ENCODE results near the gene TARBP1.
"Not testable (repeated sequence)": the region's sequence is repeated elsewhere in the genome, so short reads cannot be mapped to it uniquely, and the experiment has no call there.

The TARBP1 gene

DNA sequence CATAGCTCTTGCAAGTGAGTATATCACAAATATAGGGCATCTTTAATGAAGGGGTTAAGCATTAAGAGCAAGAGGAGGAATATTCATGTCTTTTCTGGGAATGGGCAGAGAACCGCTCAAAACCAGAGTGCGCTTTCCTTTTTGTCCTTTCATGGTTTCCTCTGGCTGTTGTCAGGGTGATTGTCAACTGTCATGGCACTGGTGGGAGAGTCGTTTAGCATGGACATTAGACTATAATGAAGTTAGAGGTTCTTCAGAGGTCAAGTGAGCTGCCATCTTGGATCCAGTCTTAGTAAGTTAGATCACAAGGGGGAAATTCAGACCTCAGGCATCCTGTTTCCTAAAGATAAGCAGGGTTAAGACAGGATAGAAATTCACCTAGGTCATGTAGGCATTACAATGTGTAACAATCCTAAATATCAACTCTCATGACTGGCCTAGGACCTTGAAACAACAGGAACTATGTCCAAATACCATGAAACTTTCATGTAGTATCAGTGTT is 117.8 kb downstream of the TARBP1 start:
- TF ChIP-seq JUND (IDR thresholded peaks at IDR 0.05; ENCODE audit: low read depth), result no peak
- no peak for DNase-seq (ENCODE audit: low read depth in 1 of 2, low spot score in 1 of 2)
- in situ Hi-C loops (cut with HindIII; ENCODE audit: low pct_unique_long_range_greater_than_20kb, low sequenced_read_pairs), result no loop called here

- in situ Hi-C loops (cut with HindIII; ENCODE audit: low pct_unique_long_range_greater_than_20kb, low sequenced_read_pairs), result no loop called here
- DNase-seq (ENCODE audit: low read depth in 1 of 2, low spot score in 1 of 2), result no peak
- no peak for TF ChIP-seq JUND (IDR thresholded peaks at IDR 0.05; ENCODE audit: low read depth)
Observed at GRCh38 chr1:234357831-234358230, 121.1 kb downstream of the TARBP1 start.

DNA sequence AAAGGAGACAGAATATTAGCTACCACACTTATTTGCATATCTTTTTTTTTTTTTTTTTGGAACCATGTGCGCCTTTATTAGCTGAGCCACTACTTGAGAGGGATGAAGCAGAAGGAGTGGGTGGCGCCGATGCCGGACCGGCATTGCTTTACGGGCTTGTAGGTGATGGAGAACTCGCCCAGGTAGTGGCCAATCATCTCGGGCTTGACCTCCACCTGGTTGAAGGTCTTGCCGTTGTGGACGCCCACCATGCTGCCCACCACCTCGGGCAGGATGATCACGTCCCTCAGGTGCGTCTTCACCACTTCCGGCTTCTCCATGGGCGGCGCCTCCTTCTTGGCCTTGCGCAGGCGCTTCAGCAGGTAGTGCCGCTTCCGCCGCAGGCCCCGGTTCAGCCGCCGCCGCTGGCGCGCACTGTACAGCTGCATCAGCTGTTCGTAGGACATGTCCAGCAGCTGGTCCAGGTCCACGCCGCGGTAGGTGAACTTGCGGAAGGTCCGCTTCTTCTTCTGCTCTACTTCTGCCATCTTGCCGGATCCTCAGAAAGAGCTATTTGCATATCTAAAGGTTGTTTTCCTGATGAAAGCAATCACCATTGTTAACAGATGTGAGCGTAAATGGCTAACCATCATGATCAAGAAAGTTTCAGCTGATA is 122.2 kb downstream of the TARBP1 start:
- DNase-seq (ENCODE audit: low read depth in 1 of 2, low spot score in 1 of 2); in situ Hi-C loops (cut with HindIII; ENCODE audit: low pct_unique_long_range_greater_than_20kb, low sequenced_read_pairs): not testable (repeated sequence)

DNA sequence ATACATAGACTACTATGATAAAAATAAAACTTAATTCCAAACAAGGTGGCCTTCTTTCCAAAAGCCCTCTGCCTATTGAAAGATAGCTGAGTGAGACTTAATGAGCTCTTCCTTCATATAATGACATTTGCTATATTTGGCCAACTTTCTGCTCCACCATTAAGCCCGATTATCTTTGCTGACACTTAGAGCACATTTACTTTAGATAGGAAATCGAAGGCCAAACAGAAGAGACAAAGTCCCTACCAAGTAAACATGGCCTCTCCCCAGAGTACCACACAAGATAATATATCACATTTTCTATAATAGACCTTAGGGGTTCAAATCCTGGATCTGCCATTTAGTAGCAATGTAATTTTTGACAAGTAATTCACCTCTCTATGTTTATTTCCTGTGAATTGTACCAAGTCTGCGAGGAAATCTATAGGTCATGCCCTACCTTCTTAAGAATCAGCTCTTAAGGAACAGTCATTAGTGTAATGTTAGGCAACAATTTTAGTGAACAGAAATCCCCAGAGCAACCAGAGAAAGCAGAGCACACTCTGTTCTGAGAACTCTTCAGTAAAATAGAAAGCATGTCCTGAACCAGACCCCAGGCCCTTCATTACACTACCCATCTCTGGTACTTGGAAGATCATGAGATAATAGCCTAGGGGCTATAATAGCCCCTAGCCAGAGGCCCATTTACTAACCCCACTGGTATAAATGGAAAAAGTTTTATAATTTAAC is 123.0 kb downstream of the TARBP1 start:
- no peak for TF ChIP-seq JUND (IDR thresholded peaks at IDR 0.05; ENCODE audit: low read depth)
- in situ Hi-C loops (cut with HindIII; ENCODE audit: low pct_unique_long_range_greater_than_20kb, low sequenced_read_pairs), result no loop called here

GRCh38 chr1:234348964-234349363 is 130.0 kb downstream of the TARBP1 start:
- TF ChIP-seq JUND (IDR thresholded peaks at IDR 0.05; ENCODE audit: low read depth), result no peak
- no peak for DNase-seq (ENCODE audit: low read depth in 1 of 2, low spot score in 1 of 2)
- in situ Hi-C loops (cut with HindIII; ENCODE audit: low pct_unique_long_range_greater_than_20kb, low sequenced_read_pairs), result no loop called here

More for the DNA sequence above, 123.0 kb downstream of the TARBP1 start:
- no peak for DNase-seq (ENCODE audit: low read depth in 1 of 2, low spot score in 1 of 2)

DNA sequence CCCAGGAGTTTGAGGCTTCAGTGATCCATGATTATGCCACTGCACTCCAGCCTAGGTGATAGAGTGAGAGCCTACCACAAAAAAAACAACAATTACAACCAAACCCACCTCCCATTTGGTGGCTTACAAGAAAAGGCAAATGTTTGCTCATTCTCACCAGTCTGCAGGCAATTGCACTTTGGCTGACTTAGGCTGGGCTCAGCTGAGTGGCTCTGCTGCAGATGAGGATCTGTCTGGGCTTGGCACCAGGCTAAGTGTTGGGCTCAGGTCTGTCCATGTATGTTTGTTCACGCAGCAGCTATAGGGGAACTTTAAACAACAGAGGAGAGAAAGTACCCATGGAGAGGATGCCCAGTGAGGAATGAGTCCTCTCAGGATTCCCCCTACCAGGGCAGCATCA is 133.7 kb downstream of the TARBP1 start:
- in situ Hi-C loops (cut with HindIII; ENCODE audit: low pct_unique_long_range_greater_than_20kb, low sequenced_read_pairs), result no loop called here

GRCh38 chr1:234342774-234343173 is 136.2 kb downstream of the TARBP1 start:
- TF ChIP-seq JUND (IDR thresholded peaks at IDR 0.05; ENCODE audit: low read depth), result no peak
- in situ Hi-C loops (cut with HindIII; ENCODE audit: low pct_unique_long_range_greater_than_20kb, low sequenced_read_pairs), result no loop called here
- DNase-seq (ENCODE audit: low read depth in 1 of 2, low spot score in 1 of 2), result no peak

More for the DNA sequence above, 133.7 kb downstream of the TARBP1 start:
- no peak for TF ChIP-seq JUND (IDR thresholded peaks at IDR 0.05; ENCODE audit: low read depth)
- DNase-seq (ENCODE audit: low read depth in 1 of 2, low spot score in 1 of 2), result no peak

All from T47D (cell line).